DOHH2 (cell line): Measurements from ENCODE around the gene MYO15A.

ENCODE experiments used
- EZH2phosphoT487 ChIP-seq: fragments of 200-600 bp; sonication (generic); IDR thresholded peaks from 2 replicates; pipeline ENCODE4 v1.6.1; 2017; ENCODE audit warnings: borderline replicate concordance, mild to moderate bottlenecking, antibody characterized with exemption, low read length, moderate library complexity, mixed read lengths
- TF ChIP-seq, protein P1 (sequence below): fragments of 200-600 bp; sonication (generic); IDR thresholded peaks from one replicate; pipeline ENCODE4 v1.5.1; 2014; ENCODE audit warnings: antibody characterized with exemption, mild to moderate bottlenecking, low read depth, low read length; ENCODE audit not compliant: poor library complexity, severe bottlenecking

DNA sequence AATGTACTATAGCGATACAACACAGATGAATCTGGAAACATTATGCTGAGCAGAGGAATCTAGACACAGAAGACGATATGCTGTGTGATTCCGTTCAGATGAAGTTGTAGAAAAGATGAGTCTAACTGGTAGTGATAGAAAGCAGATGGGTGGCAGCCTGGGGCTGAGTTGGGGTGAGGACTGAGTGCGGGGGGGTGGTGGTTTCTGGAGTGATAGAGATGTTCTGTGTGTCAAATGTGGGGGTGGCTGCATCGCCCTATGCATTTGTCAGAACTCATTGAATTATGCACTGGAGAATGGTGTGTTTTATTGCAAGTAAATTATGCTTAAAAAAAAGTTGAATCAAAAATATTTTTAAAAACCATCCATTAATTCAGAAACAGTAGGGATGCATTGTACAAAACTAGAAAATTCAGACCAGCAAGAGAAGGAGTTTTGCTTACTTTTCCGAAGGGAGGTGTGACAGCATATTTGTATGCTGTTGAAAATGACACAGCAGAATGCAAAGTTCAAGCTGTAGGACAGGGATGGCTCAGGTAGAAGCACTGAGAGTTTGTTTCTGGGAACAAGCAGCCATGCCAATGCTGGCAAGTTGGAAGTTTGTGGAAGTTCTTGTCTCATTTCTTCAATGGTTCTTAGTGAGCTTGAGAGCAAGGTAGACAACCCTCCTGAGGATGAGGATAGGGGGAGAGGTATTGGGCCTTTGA, 33.8 kb upstream of the MYO15A start:
- TF ChIP-seq, protein P1, sequence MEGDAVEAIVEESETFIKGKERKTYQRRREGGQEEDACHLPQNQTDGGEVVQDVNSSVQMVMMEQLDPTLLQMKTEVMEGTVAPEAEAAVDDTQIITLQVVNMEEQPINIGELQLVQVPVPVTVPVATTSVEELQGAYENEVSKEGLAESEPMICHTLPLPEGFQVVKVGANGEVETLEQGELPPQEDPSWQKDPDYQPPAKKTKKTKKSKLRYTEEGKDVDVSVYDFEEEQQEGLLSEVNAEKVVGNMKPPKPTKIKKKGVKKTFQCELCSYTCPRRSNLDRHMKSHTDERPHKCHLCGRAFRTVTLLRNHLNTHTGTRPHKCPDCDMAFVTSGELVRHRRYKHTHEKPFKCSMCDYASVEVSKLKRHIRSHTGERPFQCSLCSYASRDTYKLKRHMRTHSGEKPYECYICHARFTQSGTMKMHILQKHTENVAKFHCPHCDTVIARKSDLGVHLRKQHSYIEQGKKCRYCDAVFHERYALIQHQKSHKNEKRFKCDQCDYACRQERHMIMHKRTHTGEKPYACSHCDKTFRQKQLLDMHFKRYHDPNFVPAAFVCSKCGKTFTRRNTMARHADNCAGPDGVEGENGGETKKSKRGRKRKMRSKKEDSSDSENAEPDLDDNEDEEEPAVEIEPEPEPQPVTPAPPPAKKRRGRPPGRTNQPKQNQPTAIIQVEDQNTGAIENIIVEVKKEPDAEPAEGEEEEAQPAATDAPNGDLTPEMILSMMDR = no peak
- no peak for TF ChIP-seq EZH2phosphoT487
